Heart left ventricle (tissue), 16 donors: ENCODE data around the gene CHST5. TPM values are rescaled to one million over a fixed set of nuclear protein-coding genes. Genes with fewer than 3 reads are reported as not detected.
"Not testable (repeated sequence)": the region's sequence is repeated elsewhere in the genome, so short reads cannot be mapped to it uniquely, and the experiment has no call there.

Experiments used
- ATAC-seq, 4 donors: fragments of 200-7000 bp; cut with Tn5 transposase; one replicate each; pipeline ENCODE4 v1.9.1; 2020 to 2022; ENCODE audit warnings: moderate library complexity in 4 of 4, mild to moderate bottlenecking in 3 of 4, moderate number of reproducible peaks in 1 of 4
- DNase-seq, 5 donors: peaks; one replicate each; pipeline ENCODE4 v3.0.0-alpha.2; 2020
- H3K27ac ChIP-seq, 12 donors: fragments of 200-600 bp; sonication (generic) in 4 of 12; one replicate each; pipeline versions ENCODE4 v1.5.0 to v1.8.0; 2016 to 2022; ENCODE audit warnings: mild to moderate bottlenecking in 2 of 12
- H3K27me3 ChIP-seq, 9 donors: fragments of 200-600 bp; sonication (generic) in 2 of 9; one replicate each; pipeline versions ENCODE4 v1.5.1 to v1.8.0; 2016 to 2022; ENCODE audit warnings: mild to moderate bottlenecking in 3 of 9
- H3K36me3 ChIP-seq, 9 donors: fragments of 200-600 bp; sonication (generic) in 2 of 9; one replicate each; pipeline versions ENCODE4 v1.5.0 to v1.8.0; 2018 to 2022; ENCODE audit warnings: mild to moderate bottlenecking in 2 of 9
- H3K4me1 ChIP-seq, 12 donors: fragments of 200-600 bp; sonication (generic) in 4 of 12; one replicate each; pipeline versions ENCODE4 v1.5.0 to v1.8.0; 2016 to 2022; ENCODE audit warnings: mild to moderate bottlenecking in 3 of 12
- H3K4me3 ChIP-seq, 12 donors: fragments of 200-600 bp; sonication (generic) in 4 of 12; one replicate each; pipeline versions ENCODE4 v1.5.0 to v1.8.0; 2017 to 2022; ENCODE audit warnings: mild to moderate bottlenecking in 9 of 12, moderate library complexity in 4 of 12
- H3K9me3 ChIP-seq, 12 donors: fragments of 200-600 bp; sonication (generic) in 4 of 12; one replicate each; pipeline versions ENCODE4 v1.5.0 to v1.8.0; 2016 to 2022; ENCODE audit warnings: mild to moderate bottlenecking in 1 of 12
- CTCF ChIP-seq, 12 donors: fragments of 200-600 bp; sonication (generic) in 4 of 12; IDR thresholded peaks; one replicate each; pipeline versions ENCODE4 v1.5.0 to v1.8.0; 2018 to 2022; ENCODE audit warnings: antibody characterized with exemption in 12 of 12, mild to moderate bottlenecking in 5 of 12
- POLR2A ChIP-seq, 2 donors: fragments of 450-650 bp; IDR thresholded peaks; one replicate each; pipeline ENCODE4 v1.6.1; 2017; ENCODE audit warnings: antibody characterized with exemption in 2 of 2, mild to moderate bottlenecking in 2 of 2, moderate library complexity in 2 of 2
- WGBS, 4 donors: extraction: QIAGEN DNeasy Blood & Tissue Kit in 2 of 4; methylation state at CpG; one replicate each; pipeline versions ENCODE4 v1.1.5 to v1.1.7; 2013 to 2018; 5-methylcytosine and 5-hydroxymethylcytosine counted together
- intact Hi-C, 10 donors: fragments of 100-400 bp; cut with DNase I; formaldehyde crosslinking; loops; one replicate each; pipeline versions ENCODE4 v1.11.1 to v1.14.2; 2022
- polyA plus RNA-seq, 2 donors: library from polyadenylated mRNA; stranded (reverse); fragments of 200-250 nt; gene quantifications; one replicate each; pipeline ENCODE4 v1.2.3, GENCODE V29; 2013
- total RNA-seq, 9 donors: library from RNA; depleted of rRNA in 2 of 9; stranded (reverse); fragments of >200 nt in 2 of 9; fragmentation: NEBNext Ultra II Directional in 3 of 9; extraction: Animal tissue kit (Norgen Biotek cat#: 25700) in 3 of 9; gene quantifications; one replicate each; pipeline versions ENCODE4 v1.1.0 to v1.2.4, GENCODE V29; 2016 to 2023
- donor health status: ischemic (EF 13 %, LVEDD 7.1; RV severe dilation, severe dysfunction).
- donor health status: healthy with polysubstance abuse.
- donor health status: DM: no; HTN: yes; CAD: no.
- donor health status: DM: no; HTN: no; CAD: no.
- donor health status: ischemic (EF 25% LVEDD 6.9; RV normal size, moderate dysfunction).
- donor health status: ischemic (EF 25% LVEDD 5.7; RV mildly dilated, moderate dysfunction).
- donor health status: healthy.
- donor health status: DM: yes; HTN: yes; CAD: no.
- donor health status: ischemic (EF 35%, LVEDD 5.7; RV mildly dilated, moderate dysfunction).
- donor health status: nonischemic (EF 11% LVEDD 7.7; RV severe dilation, severe dysfunction).
- donor health status: DM: yes; HTN: yes; CAD: no.
- donor health status: PGD.
- donor health status: ischemic (EF 29% LVEDD 5.4; RV normal size, mild dysfunction).
- donor health status: nonischemic (EF 23%, LVEDD 6.1; RV moderate dilation, normal function).

CHST5 gene
- total and polyA plus RNA-seq, 11 donors = 0.15 to 0.96 (median 0.44) TPM; not detected in 3

DNA sequence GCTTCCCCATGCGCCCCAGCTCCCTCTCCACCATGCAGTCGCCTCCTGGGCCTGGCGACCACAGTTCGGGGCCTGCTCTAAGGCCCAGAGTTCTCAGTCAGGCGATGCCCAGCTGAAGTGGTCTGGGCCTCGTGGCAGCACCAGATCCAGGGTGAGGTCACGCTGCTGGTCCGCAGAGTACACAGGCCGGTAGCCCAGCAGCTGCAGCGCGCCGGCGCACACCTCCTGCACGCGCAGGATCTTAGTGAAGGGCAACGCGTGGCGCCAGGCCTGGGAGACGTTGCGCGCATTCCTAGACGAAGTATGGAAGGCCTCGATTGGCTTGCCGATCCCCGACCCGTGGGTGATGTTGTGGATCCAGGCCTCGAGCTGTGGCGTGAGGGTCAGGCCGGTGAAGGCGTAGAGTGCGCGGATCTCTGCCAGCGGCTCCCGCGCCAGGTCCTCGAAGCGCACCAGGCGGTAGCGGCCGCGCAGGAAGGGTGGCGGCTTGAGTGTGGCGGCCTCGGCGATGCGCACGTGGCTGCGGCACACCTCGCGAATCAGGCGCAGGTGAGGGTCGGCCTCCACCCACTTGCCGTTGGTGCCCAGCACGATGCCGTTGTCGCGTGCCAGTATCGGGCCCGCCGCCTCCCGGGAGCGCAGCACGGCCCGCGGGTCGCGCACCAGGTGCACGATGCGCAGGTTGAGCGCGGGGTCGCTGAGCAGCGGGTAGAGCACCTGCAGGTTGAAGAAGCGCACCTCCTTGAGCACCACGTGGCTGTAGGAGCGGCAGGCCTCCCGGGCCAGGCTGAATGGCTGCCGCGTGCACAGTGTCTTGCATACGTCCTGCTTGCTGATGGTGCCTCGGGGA lies 6.6 kb downstream of the CHST5 start:
- DNase-seq (no peak), ATAC-seq (peak in 1 of 4 donors; percentile 20)
- Histone ChIP-seq H3K27ac (no peak overlapping the region), H3K27me3 (no peaks in the 10 kb centered on the region), H3K36me3 (no peaks in the 10 kb centered on the region), H3K9me3 (no peaks in the 10 kb centered on the region), H3K4me3 (no peak overlapping the region), H3K4me1 (no peaks in the 10 kb centered on the region)
- intact Hi-C loops = loop anchor here in 1 of 10 donors (5.0 kb wide), 1 partner anchor 57 kb away; no protein-coding TSS in a partner anchor
- WGBS, 4 donors = 91 to 96% (median 92%) methylated on average over 60 to 81 of the region's 81 CpGs
- TF ChIP-seq POLR2A (IDR thresholded peaks at IDR 0.05) (no peak), CTCF (IDR thresholded peaks at IDR 0.05) (no peak)

- DNase-seq = no peak
- no peak overlapping the region for H3K27ac ChIP-seq
- no peak overlapping the region for H3K4me3 ChIP-seq
- no peaks in the 10 kb centered on the region for H3K27me3 ChIP-seq
- 83 to 90% (median 90%) methylated on average over 5 of the region's 5 CpGs for WGBS, 4 donors
- H3K9me3 ChIP-seq = no peaks in the 10 kb centered on the region
- no peak for ATAC-seq
- no peaks in the 10 kb centered on the region for H3K36me3 ChIP-seq
- no peaks in the 10 kb centered on the region for H3K4me1 ChIP-seq
- intact Hi-C loops = loop anchor here in 1 of 10 donors (5.0 kb wide), 1 partner anchor 56 kb away; no protein-coding TSS in a partner anchor
- TF ChIP-seq CTCF (IDR thresholded peaks at IDR 0.05) = no peak
- TF ChIP-seq POLR2A (IDR thresholded peaks at IDR 0.05) = no peak
These were observed 8.0 kb downstream of the CHST5 start for GRCh38 chr16:75527825-75528299.

DNA sequence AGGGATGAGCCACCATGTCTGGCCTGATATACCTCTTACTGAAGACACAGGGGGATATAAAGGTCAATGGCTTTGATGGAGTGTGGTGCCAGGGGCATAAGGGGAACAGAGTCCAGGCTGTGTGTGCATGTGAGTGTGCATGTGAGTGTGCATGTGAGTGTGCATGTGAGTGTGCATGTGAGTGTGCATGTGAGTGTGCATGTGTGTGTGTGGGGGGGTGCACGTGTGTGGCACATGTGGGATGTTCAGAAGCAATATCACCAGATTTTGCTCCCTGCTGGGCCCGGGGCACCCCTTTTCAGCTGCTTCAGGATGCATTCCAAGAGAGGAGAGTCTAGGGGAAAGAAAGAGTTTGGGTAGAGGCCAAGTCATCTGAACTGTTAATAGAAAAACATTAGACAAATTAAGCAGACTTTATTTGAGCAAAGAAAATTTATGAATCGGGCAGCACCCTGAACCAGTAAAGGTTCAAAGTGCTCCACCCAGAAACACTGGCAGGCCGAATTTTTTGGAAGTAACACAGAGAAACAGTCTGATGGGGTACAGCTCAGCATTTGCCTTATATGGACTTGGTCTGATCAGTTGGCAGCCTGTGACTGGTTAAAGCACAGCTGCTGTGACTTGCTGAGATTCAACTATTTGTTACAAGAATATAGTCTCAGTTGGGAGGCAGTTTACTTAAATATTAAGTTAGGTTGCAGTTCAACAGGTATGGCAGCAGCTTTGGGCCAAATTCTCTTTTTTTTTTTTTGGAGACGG lies 9.7 kb downstream of the CHST5 start:
- H3K4me3 ChIP-seq = no peak overlapping the region
- WGBS, 4 donors = 73 to 89% (median 86%) methylated on average over 5 of the region's 5 CpGs
- no peaks in the 10 kb centered on the region for H3K9me3 ChIP-seq
- TF ChIP-seq CTCF (IDR thresholded peaks at IDR 0.05) = no peak
- TF ChIP-seq POLR2A (IDR thresholded peaks at IDR 0.05) = no peak
- DNase-seq (no peak), ATAC-seq (no peak)
- H3K27me3 ChIP-seq = no peaks in the 10 kb centered on the region
- H3K4me1 ChIP-seq = no peaks in the 10 kb centered on the region
- no peak overlapping the region for H3K27ac ChIP-seq
- intact Hi-C loops = loop anchor here in 1 of 10 donors (5.0 kb wide), 1 partner anchor 54 kb away; no protein-coding TSS in a partner anchor
- no peaks in the 10 kb centered on the region for H3K36me3 ChIP-seq

GRCh38 chr16:75519175-75519574 lies 16.7 kb downstream of the CHST5 start:
- ATAC-seq (no peak), DNase-seq (no peak)
- no peak overlapping the region for H3K27ac ChIP-seq
- no peaks in the 10 kb centered on the region for H3K36me3 ChIP-seq
- H3K4me3 ChIP-seq = no peak overlapping the region
- intact Hi-C loops = loop anchor here in 8 of 10 donors (5.0 kb wide), 3 partner anchors 33 to 47 kb away; partner anchors contain the start of gene TMEM231 (in 2 of the 8)
- H3K9me3 ChIP-seq = no peaks in the 10 kb centered on the region
- WGBS, 4 donors = 91 to 93% (median 92%) methylated on average over 6 of the region's 6 CpGs
- peaks cover 0 to 10% (median 6%) of the 10 kb centered on the region in 12 donors for H3K4me1 ChIP-seq
- H3K27me3 ChIP-seq = no peaks in the 10 kb centered on the region
- TF ChIP-seq POLR2A (IDR thresholded peaks at IDR 0.05) (no peak), CTCF (IDR thresholded peaks at IDR 0.05) (no peak)

- 6 to 8% (median 8%) methylated on average over 22 to 42 of the region's 42 CpGs for WGBS, 4 donors
- not testable (repeated sequence) for H3K27me3 ChIP-seq, H3K36me3 ChIP-seq, H3K9me3 ChIP-seq
- ATAC-seq = peak in 3 of 4 donors; percentile 0 to 48 (median 45)
- intact Hi-C loops = loop anchor here in 9 of 10 donors (2.0 to 5.0 kb wide), 6 partner anchors 36 to 106 kb away; partner anchors contain the start of genes ADAT1 (in 2 of the 9) and TMEM231 (in 2 of the 9)
- Histone ChIP-seq H3K4me1 (peaks cover 0 to 10% (median 6%) of the 10 kb centered on the region in 12 donors), H3K4me3 (peak overlapping the region; percentile 69 to 98 (median 92)), H3K27ac (peak overlapping the region; percentile 92 to 99 (median 98))
- peak in 1 of 5 donors; percentile 70 for DNase-seq
These were observed 19.5 kb downstream of the CHST5 start for GRCh38 chr16:75516189-75516966.
